HG03139 (cell line): Measurements from ENCODE around the gene DMPK.

Experiments used
- ATAC-seq: cut with Tn5 transposase; IDR thresholded peaks from one replicate; pipeline ENCODE4 v1.9.1; 2021; ENCODE audit not compliant: unreplicated experiment

The DMPK gene

GRCh38 chr19:45786533-45786894 is 4.2 kb upstream of the DMPK start:
- ATAC-seq: no peak

- ATAC-seq: no peak
Measured at GRCh38 chr19:45785781-45786532, 3.7 kb upstream of the DMPK start.

- ATAC-seq: no peak
Measured at GRCh38 chr19:45785097-45785496, 2.8 kb upstream of the DMPK start.

GRCh38 chr19:45784096-45784495 is 1.8 kb upstream of the DMPK start:
- ATAC-seq: no peak

- ATAC-seq: no peak
Measured at GRCh38 chr19:45782820-45783785, 813 bp upstream of the DMPK start.

- no peak for ATAC-seq
Measured at GRCh38 chr19:45781214-45782161, 802 bp downstream of the DMPK start.

- ATAC-seq: no peak
Measured at GRCh38 chr19:45780448-45781213, 1.7 kb downstream of the DMPK start.

GRCh38 chr19:45780146-45780447 is 2.2 kb downstream of the DMPK start:
- no peak for ATAC-seq

- ATAC-seq: peak; percentile 72
Measured at GRCh38 chr19:45779231-45780145, 2.8 kb downstream of the DMPK start.

GRCh38 chr19:45778010-45778661 is 4.2 kb downstream of the DMPK start:
- ATAC-seq: no peak

- no peak for ATAC-seq
Measured at GRCh38 chr19:45777395-45777961, 4.8 kb downstream of the DMPK start.

- no peak for ATAC-seq
Measured at GRCh38 chr19:45774765-45775164, 7.5 kb downstream of the DMPK start.

- ATAC-seq: no peak
Measured at GRCh38 chr19:45773384-45773783, 8.9 kb downstream of the DMPK start.

GRCh38 chr19:45772912-45773311 is 9.4 kb downstream of the DMPK start:
- no peak for ATAC-seq

GRCh38 chr19:45772130-45772840 is 10.0 kb downstream of the DMPK start:
- no peak for ATAC-seq

- ATAC-seq: no peak
Measured at GRCh38 chr19:45771311-45771933, 10.9 kb downstream of the DMPK start.
